ENCODE data around the gene DENND2D.

The DENND2D gene

DNA sequence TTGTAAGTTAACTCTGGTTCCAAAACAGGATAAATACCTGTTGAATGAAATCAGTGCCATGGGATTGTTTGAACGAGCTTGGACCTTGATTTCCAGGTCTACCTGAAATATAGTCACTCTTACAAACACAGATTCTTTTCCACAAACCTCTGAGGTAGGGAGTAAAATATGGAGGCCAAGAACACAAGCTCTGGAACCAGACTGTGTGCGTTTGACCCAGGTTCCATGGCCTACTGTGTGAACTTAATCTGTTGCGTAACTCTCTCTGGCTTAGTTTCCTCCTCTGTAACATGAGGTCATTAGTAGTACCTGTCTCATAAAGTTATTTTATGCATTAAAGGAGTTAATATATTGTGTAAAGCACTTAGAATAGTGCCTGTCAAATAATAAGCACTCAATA, 25.1 kb downstream of the DENND2D start:
- DNase-seq (ENCODE audit: low spot score), result no peak

- no peak for DNase-seq (ENCODE audit: low spot score)
Measured at GRCh38 chr1:111174070-111174469, 26.4 kb downstream of the DENND2D start.

- DNase-seq (ENCODE audit: low spot score), result no peak
Measured at GRCh38 chr1:111172463-111172862, 28.0 kb downstream of the DENND2D start.

GRCh38 chr1:111164151-111164550, 36.3 kb downstream of the DENND2D start:
- DNase-seq (ENCODE audit: low spot score), result no peak

GRCh38 chr1:111163363-111163762, 37.1 kb downstream of the DENND2D start:
- DNase-seq (ENCODE audit: low spot score), result no peak

- no peak for DNase-seq (ENCODE audit: low spot score)
Measured at GRCh38 chr1:111162488-111162880, 38.0 kb downstream of the DENND2D start.

DNA sequence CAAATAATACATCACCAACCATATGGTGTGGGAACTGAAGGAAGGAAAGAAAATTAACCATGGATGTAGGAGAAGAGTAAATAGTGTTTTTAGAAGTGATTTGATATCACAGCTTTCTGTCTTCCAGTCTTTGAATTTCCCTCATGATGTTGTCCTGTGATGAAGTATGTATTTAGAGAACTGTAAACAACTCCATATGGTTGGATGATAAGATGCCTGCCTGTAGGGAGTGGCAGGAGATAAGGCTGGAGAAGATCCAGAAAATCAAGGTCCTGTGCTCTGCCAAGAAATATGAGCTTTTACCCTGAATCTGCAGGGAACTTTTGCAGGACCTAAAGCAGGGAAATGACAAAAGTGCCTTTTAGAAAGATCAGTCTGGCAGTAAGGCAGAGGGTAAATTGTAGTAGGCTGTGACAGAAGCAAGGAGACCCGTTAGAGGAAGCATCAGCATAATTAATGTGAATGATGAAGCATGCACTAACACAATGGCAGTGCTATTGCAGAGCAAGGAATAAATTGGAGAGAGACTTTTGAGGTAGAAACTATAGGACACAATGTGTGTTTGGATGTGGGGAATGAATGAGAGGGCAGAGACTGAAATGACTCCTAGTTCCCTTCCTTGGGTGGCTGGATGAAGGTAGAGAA, 38.5 kb downstream of the DENND2D start:
- DNase-seq (ENCODE audit: low spot score), result no peak

DNA sequence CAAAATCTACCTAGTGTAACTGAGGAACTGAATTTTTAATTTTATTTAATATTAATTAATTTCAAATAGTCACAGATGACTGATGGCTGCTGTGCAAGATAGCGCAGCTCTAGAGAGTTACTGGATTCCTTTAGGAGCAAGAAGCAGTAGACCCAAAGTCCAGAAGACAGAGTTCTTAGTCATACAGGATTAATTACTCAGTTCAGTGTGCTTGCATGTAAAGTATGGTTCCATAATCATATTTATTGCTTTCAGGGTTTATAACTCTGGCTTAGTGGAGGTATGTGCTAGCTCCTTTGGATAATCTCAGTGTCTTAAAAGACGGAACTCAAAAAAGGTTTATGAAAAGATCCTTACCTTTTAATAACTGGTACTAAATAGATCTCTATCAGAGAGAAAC, 43.0 kb downstream of the DENND2D start:
- DNase-seq (ENCODE audit: low spot score), result no peak

GRCh38 chr1:111154021-111154999, 46.1 kb downstream of the DENND2D start:
- DNase-seq (ENCODE audit: low spot score), result no peak

DNA sequence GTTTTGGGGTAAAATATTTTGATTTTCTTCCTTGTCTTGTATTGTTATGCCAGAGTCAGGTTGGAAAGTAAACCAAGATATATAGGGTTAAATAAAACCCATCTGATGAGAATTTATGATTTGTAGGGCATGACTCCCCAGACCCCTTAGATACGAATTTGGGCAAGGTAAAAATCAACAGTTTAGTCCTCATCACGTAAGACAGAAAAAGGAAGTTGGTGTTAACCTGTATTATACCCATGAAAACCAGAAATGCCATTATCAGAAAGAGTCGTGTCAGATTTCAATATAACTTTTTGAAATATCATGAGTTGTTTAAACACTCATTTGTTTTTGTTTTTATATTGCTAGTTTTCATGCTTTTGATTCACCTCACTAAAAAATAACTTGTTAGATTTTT, 48.6 kb downstream of the DENND2D start:
- DNase-seq (ENCODE audit: low spot score), result no peak

DNA sequence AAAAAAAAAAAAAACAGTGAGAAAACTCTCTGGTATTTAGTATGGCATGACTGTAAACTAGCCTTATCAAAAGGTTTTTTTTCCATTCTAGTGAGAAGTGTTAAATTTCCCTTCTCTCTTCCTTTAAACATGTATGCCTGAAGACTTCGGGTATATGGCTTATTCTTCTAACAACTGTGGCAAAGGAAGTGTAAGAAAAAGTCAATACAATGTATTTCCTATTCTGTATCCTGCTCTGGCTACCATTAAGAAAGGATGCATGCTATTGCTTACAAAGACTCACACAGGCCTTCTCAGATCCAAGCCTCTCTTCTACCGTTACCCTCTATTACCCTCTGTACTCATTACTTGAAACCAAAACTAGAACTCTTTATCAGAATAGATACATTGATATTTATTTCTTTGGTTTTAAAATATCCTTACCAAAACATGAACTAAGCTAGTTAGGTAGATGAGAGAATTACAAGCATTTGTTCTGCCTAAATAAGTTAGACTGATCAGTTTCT, 52.0 kb downstream of the DENND2D start:
- DNase-seq (ENCODE audit: low spot score), result no peak

GRCh38 chr1:111147948-111148347, 52.5 kb downstream of the DENND2D start:
- no peak for DNase-seq (ENCODE audit: low spot score)

DNA sequence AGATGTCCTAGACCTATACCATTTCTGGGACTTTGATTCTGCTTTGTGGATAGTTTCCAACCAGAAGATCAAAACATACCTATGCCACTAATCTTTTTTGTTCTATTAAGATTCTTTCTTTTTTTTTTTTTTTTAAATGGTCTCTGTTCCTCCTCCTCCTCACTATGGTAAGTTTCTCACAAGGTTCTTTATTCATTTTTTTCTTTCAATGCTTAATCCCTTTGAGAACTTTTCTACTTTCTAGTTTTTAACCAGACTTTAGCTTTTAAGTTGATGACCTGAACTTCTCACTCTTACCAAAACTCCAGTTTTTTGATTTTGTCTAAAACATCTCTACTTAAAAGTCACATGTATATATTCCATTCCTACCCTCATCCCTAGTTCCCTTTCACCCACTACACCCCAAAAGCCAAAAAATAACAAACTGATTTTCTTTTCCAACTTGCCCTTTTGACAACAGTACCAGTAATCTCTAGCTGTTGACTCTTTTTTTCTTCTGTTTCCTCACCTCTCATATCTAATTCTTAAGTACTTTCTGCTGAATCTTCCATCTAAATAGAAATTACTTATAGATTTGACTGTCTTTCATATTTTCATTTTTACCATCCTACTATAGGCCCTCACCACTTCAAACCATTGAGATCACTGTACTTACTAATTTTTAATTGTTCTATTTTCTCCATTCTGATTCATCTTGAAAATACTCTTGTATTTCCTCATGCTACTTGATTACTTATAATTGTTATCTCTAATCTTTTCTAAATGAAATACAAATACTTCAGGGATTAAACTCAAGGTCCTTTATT, 54.3 kb downstream of the DENND2D start:
- DNase-seq (ENCODE audit: low spot score), result no peak

DNA sequence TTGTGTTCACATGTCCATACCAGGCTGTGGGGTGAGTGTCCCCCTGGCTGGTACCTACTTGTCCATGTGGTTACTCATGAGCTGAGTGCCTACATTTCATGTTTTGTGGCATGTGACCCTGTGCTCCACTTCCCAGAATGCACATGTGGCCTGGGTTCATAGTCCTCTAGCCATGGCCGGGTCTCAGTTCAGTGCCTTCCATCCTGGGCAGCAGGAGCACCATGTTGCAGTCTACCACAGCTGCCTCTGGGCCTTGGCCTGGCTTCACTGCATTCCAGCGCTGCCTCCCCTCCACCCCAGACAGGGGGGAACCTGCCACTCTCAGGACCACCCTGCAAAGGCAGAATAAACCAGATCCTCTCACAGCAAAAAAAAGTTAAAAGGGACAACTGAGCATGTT, 54.9 kb downstream of the DENND2D start:
- DNase-seq (ENCODE audit: low spot score), result no peak

GRCh38 chr1:111142356-111142975, 58.0 kb downstream of the DENND2D start:
- no peak for DNase-seq (ENCODE audit: low spot score)

GRCh38 chr1:111141245-111142220, 58.9 kb downstream of the DENND2D start:
- DNase-seq (ENCODE audit: low spot score), result no peak

GRCh38 chr1:111140680-111140967, 59.8 kb downstream of the DENND2D start:
- no peak for DNase-seq (ENCODE audit: low spot score)

DNA sequence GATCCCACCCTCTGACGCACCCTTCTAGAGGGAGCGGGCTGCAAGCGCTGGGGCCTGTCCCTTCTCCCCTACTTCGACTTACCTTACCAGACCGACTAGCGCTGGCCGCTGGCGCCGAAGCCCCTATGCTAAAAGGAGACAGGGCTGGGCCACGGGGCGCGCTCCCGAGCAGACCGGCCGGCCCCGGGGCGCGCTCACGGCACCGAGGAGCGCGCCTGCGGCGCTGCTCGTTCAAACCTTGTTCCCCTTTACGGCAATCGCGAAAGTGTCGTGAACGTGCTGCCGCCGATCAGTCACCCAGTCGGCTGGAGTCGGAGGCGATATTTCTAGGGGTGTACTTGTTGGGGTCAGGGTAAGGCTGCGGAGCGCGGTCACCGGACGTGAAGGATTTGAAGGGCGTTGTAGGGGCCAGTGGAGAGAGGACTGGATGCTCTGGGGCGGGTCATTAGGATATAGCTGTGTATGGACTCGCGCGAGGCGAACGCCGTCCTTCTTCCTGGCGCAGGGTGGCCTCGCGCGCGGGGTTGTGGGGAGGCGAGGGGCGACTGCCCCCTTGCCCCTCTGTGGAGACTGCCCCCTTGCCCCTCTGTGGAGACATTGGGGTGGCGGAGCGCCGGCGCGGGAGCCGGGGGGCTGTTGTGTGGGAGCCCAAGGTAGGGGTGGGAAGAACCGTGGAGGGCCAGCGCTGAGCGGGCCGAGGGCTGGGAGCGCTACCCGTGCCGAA, 60.3 kb downstream of the DENND2D start, which contains the start of the genes CEPT1 and DRAM2:
CEPT1 (plus strand) TSS at position 268 of the 724 bp plus-strand sequence. CDS start 7,492 bp downstream, outside the sequence.
DRAM2 (minus strand) TSS at position 138 of the 724 bp plus-strand sequence. CDS start 8,539 bp downstream, outside the sequence.
- peak; percentile 96 for DNase-seq (ENCODE audit: low spot score)

- DNase-seq (ENCODE audit: low spot score), result peak; percentile 75
Measured at GRCh38 chr1:111139324-111139955, 61.0 kb downstream of the DENND2D start.

Measured in germinal center (tissue), 1 donor.